Measurements from ENCODE around the gene RPS18. TPM values are rescaled to one million over a fixed set of nuclear protein-coding genes. Genes with fewer than 3 reads are reported as not detected.
A peak's percentile ranks its signal among the peaks of the same experiment; 100 is the strongest.

Gene RPS18
- total and polyA plus RNA-seq, 2 of the 13 experiments (the other 11 are each of a cell fraction or from before 2014, with no cell fraction given), result 3,896 to 5,806 TPM

DNA sequence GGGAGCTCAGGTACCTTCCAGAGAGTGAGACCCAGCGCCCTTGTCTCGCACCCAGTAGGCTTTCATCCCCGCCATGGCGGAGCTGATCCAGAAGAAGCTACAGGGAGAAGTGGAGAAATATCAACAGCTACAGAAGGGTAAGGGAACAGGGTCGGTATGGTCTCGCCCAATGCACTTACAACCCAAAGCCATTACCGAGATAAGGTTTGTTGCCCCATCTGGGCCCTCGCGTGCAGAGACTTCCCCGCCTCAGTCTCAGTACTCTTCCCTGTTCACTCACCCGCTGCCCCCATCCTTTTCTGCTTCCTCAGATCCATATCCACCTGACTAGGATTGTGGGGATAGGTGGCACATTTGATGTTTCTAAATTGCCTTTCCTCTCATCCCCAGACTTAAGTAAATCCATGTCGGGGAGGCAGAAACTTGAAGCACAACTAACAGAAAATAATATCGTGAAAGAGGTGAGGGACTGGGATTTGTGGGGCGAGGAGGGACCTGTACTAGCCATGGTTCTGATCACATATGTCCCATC is 18.0 kb downstream of the RPS18 start (continued):
- TF ChIP-seq, protein P1, sequence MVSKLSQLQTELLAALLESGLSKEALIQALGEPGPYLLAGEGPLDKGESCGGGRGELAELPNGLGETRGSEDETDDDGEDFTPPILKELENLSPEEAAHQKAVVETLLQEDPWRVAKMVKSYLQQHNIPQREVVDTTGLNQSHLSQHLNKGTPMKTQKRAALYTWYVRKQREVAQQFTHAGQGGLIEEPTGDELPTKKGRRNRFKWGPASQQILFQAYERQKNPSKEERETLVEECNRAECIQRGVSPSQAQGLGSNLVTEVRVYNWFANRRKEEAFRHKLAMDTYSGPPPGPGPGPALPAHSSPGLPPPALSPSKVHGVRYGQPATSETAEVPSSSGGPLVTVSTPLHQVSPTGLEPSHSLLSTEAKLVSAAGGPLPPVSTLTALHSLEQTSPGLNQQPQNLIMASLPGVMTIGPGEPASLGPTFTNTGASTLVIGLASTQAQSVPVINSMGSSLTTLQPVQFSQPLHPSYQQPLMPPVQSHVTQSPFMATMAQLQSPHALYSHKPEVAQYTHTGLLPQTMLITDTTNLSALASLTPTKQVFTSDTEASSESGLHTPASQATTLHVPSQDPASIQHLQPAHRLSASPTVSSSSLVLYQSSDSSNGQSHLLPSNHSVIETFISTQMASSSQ (IDR thresholded peaks at IDR 0.05; ENCODE audit: low read depth), result no peak
- TF ChIP-seq, protein P1 (CRISPR knock-in tag; IDR thresholded peaks at IDR 0.05; ENCODE audit: borderline replicate concordance), result no peak
- TF ChIP-seq, protein P2, sequence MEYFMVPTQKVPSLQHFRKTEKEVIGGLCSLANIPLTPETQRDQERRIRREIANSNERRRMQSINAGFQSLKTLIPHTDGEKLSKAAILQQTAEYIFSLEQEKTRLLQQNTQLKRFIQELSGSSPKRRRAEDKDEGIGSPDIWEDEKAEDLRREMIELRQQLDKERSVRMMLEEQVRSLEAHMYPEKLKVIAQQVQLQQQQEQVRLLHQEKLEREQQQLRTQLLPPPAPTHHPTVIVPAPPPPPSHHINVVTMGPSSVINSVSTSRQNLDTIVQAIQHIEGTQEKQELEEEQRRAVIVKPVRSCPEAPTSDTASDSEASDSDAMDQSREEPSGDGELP (IDR thresholded peaks at IDR 0.05; ENCODE audit: borderline replicate concordance, low read depth), result no peak
- TF ChIP-seq NFE2 (CRISPR knock-in tag; IDR thresholded peaks at IDR 0.05), result 0 out of 2 replicates have a peak, but pooled peaks have one; percentile 13
- no peak for TF ChIP-seq NFKB2 (CRISPR knock-in tag; IDR thresholded peaks at IDR 0.05; ENCODE audit: borderline replicate concordance)
- TF ChIP-seq, protein P3, sequence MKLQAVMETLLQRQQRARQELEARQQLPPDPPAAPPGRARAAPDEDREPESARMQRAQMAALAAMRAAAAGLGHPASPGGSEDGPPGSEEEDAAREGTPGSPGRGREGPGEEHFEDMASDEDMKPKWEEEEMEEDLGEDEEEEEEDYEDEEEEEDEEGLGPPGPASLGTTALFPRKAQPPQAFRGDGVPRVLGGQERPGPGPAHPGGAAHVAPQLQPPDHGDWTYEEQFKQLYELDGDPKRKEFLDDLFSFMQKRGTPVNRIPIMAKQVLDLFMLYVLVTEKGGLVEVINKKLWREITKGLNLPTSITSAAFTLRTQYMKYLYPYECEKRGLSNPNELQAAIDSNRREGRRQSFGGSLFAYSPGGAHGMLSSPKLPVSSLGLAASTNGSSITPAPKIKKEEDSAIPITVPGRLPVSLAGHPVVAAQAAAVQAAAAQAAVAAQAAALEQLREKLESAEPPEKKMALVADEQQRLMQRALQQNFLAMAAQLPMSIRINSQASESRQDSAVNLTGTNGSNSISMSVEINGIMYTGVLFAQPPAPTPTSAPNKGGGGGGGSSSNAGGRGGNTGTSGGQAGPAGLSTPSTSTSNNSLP (IDR thresholded peaks at IDR 0.05; ENCODE audit: low read depth, low read length), result no peak
- TF ChIP-seq ZNF160 (CRISPR knock-in tag; IDR thresholded peaks at IDR 0.05), result 0 out of 2 replicates have a peak, but pooled peaks have one; percentile 42
- TF ChIP-seq, protein P4, sequence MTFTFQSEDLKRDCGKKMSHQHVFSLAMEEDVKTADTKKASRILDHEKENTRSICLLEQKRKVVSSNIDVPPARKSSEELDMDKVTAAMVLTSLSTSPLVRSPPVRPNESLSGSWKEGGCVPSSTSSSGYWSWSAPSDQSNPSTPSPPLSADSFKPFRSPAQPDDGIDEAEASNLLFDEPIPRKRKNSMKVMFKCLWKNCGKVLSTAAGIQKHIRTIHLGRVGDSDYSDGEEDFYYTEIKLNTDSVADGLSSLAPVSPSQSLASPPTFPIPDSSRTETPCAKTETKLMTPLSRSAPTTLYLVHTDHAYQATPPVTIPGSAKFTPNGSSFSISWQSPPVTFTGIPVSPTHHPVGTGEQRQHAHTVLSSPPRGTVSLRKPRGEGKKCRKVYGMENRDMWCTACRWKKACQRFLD (CRISPR knock-in tag; IDR thresholded peaks at IDR 0.05; ENCODE audit: borderline replicate concordance), result 0 out of 2 replicates have a peak, but pooled peaks have one; percentile 2
- peak; percentile 58; the same call in 1 of the 2 replicates for TF ChIP-seq KDM5B (CRISPR knock-in tag; IDR thresholded peaks at IDR 0.05; ENCODE audit: borderline replicate concordance)
- no peak for TF ChIP-seq ZNF703 (CRISPR knock-in tag; IDR thresholded peaks at IDR 0.05; ENCODE audit: borderline replicate concordance)
- no peak for TF ChIP-seq NR1H2 (CRISPR knock-in tag; IDR thresholded peaks at IDR 0.05; ENCODE audit: borderline replicate concordance, low read depth)
- TF ChIP-seq REL (CRISPR knock-in tag; conservative IDR thresholded peaks at IDR 0.05), result no peak
- TF ChIP-seq ARID2 (CRISPR knock-in tag; IDR thresholded peaks at IDR 0.05; ENCODE audit: borderline replicate concordance), result no peak
- TF ChIP-seq ATM (IDR thresholded peaks at IDR 0.05; ENCODE audit: borderline replicate concordance), result no peak
- TF ChIP-seq, protein P5, sequence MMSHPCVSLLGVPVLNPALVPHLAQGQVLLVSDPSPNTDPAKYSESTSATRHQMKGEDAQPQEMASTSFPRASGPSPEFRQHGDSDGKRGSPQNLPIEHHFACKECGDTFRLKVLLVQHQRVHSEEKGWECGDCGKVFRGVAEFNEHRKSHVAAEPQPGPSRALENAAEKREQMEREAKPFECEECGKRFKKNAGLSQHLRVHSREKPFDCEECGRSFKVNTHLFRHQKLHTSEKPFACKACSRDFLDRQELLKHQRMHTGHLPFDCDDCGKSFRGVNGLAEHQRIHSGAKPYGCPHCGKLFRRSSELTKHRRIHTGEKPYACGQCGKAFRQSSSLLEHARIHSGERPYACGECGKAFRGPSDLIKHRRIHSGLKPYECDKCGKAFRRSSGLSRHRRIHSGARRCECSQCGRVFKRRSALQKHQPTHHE (CRISPR knock-in tag; IDR thresholded peaks at IDR 0.05; ENCODE audit: borderline replicate concordance), result 0 out of 2 replicates have a peak, but pooled peaks have one; percentile 37
- TF ChIP-seq, protein P6, sequence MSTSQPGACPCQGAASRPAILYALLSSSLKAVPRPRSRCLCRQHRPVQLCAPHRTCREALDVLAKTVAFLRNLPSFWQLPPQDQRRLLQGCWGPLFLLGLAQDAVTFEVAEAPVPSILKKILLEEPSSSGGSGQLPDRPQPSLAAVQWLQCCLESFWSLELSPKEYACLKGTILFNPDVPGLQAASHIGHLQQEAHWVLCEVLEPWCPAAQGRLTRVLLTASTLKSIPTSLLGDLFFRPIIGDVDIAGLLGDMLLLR (CRISPR knock-in tag; IDR thresholded peaks at IDR 0.05), result peak; percentile 56; the same call in 1 of the 2 replicates
- no peak for TF ChIP-seq IKZF1 (IDR thresholded peaks at IDR 0.05)
- no peak for TF ChIP-seq THYN1 (CRISPR knock-in tag; IDR thresholded peaks at IDR 0.05; ENCODE audit: borderline replicate concordance, low read depth)
- no peak for TF ChIP-seq ZNF83 (CRISPR knock-in tag; IDR thresholded peaks at IDR 0.05; ENCODE audit: borderline replicate concordance)
- TF ChIP-seq TBP (CRISPR knock-in tag; IDR thresholded peaks at IDR 0.05), result no peak

Measured in HepG2 (cell line).